Liver (tissue), 3 donors: ENCODE measurements around the gene ADCY7.

Source experiments
- CTCF ChIP-seq: fragments of 150-350 bp; IDR thresholded peaks from 2 replicates; pipeline ENCODE4 v1.5.1; 2017; ENCODE audit warnings: improper control_type of control experiment, low read depth, low read length; ENCODE audit not compliant: missing input control
- FOXA2 ChIP-seq: IDR thresholded peaks from 2 replicates; pipeline ENCODE4 v1.6.1; 2016; ENCODE audit warnings: antibody characterized with exemption
- JUND ChIP-seq, 2 donors: IDR thresholded peaks; 2 replicates each; pipeline ENCODE4 v1.6.1; 2016; ENCODE audit warnings: antibody characterized with exemption in 2 of 2
- NR2F2 ChIP-seq: IDR thresholded peaks from 2 replicates; pipeline ENCODE4 v1.6.1; 2016; ENCODE audit warnings: antibody characterized with exemption
- RAD21 ChIP-seq, 2 donors: IDR thresholded peaks; 2 replicates each; pipeline ENCODE4 v1.6.1; 2016; ENCODE audit warnings: antibody characterized with exemption in 2 of 2, mild to moderate bottlenecking in 2 of 2
- SP1 ChIP-seq: IDR thresholded peaks from 2 replicates; pipeline ENCODE4 v1.6.1; 2018; ENCODE audit warnings: antibody characterized with exemption, mild to moderate bottlenecking
- TAF1 ChIP-seq: conservative IDR thresholded peaks from 2 replicates; pipeline ENCODE4 v1.6.1; 2016; ENCODE audit warnings: antibody characterized with exemption, mild to moderate bottlenecking
- YY1 ChIP-seq: IDR thresholded peaks from 2 replicates; pipeline ENCODE4 v1.6.1; 2016; ENCODE audit warnings: antibody characterized with exemption, mild to moderate bottlenecking
- ZBTB33 ChIP-seq: IDR thresholded peaks from 2 replicates; pipeline ENCODE4 v1.6.1; 2016; ENCODE audit warnings: antibody characterized with exemption
- donor health status: healthy.
- donor health status: healthy.

- no peak for TF ChIP-seq SP1
- TF ChIP-seq JUND (IDR thresholded peaks at IDR 0.05) = no peak
- no peak for TF ChIP-seq CTCF
- TF ChIP-seq RAD21 (IDR thresholded peaks at IDR 0.05) = no peak
- no peak for TF ChIP-seq YY1
- TF ChIP-seq FOXA2 = no peak
- no peak for TF ChIP-seq TAF1
- TF ChIP-seq NR2F2 = no peak
- no peak for TF ChIP-seq ZBTB33
These were observed 38.4 kb downstream of the ADCY7 start for GRCh38 chr16:50304467-50305440.
